ENCODE results near the gene FLII. TPM values are rescaled to one million over a fixed set of nuclear protein-coding genes. Genes with fewer than 3 reads are reported as not detected.
A peak's percentile ranks its signal among the peaks of the same experiment; 100 is the strongest.

Gene FLII
- total and polyA plus RNA-seq, 2 of the 13 experiments (the other 11 are each of a cell fraction or from before 2014, with no cell fraction given), result 130 to 303 TPM

- Histone ChIP-seq H3K27ac (ENCODE audit: extremely low read length, insufficient read depth, low read length) (no peak overlapping the region), H3K36me3 (replicated peaks in 1 of 2; ENCODE audit: control insufficient read depth in 1 of 2, insufficient read depth in 2 of 2, low read length in 2 of 2) (peaks cover 39 to 71% of the 10 kb centered on the region in 2 experiments), H2AFZ (ENCODE audit: low read length) (no peak overlapping the region), H3K9ac (ENCODE audit: insufficient read depth, low read depth, low read length) (no peak overlapping the region), H4K20me1 (ENCODE audit: insufficient read depth, low read length) (no peaks in the 10 kb centered on the region), H3K4me3 (replicated peaks in 1 of 3; ENCODE audit: insufficient read depth in 1 of 3, low read depth in 2 of 3, low read length in 3 of 3) (no peak overlapping the region), H3K27me3 (ENCODE audit: control insufficient read depth in 1 of 2, insufficient read depth in 2 of 2, low read length in 2 of 2) (no peaks in the 10 kb centered on the region), H3K9me3 (ENCODE audit: low read length) (no peaks in the 10 kb centered on the region), H3K4me2 (ENCODE audit: low read depth, low read length) (no peak overlapping the region), H3K79me2 (ENCODE audit: insufficient read depth, low read length) (no peaks in the 10 kb centered on the region), H3K4me1 (ENCODE audit: insufficient read depth, low read length) (no peaks in the 10 kb centered on the region)
- FAIRE-seq (peak; percentile 77), DNase-seq (ENCODE audit: low spot score) (peak; percentile 56), ATAC-seq (peak; percentile 71)
- intact Hi-C loops (cut with micrococcal nuclease; ENCODE audit: unreplicated experiment), result no loop called here
- WGBS (ENCODE audit: low lambda C conversion rate), result 52% methylated on average over 9 of the region's 9 CpGs
- TF ChIP-seq SMC3 (IDR thresholded peaks at IDR 0.05; ENCODE audit: low read length), result peak; percentile 61
- peak; percentile 74; the same call in 1 of the 2 replicates for TF ChIP-seq RAD21 (CRISPR knock-in tag; IDR thresholded peaks at IDR 0.05)
- TF ChIP-seq ERF (CRISPR knock-in tag; IDR thresholded peaks at IDR 0.05), result 0 out of 2 replicates have a peak, but pooled peaks have one; percentile 25
- peak; percentile 20; the same call in 1 of the 2 replicates for TF ChIP-seq KDM2A (CRISPR knock-in tag; IDR thresholded peaks at IDR 0.05; ENCODE audit: borderline replicate concordance, low read depth)
- TF ChIP-seq CTCF (CRISPR knock-in tag; IDR thresholded peaks at IDR 0.05), result peak; percentile 89
- TF ChIP-seq ZNF563 (CRISPR knock-in tag; IDR thresholded peaks at IDR 0.05), result 0 out of 2 replicates have a peak, but pooled peaks have one; percentile 12
- TF ChIP-seq MTF2 (CRISPR knock-in tag; IDR thresholded peaks at IDR 0.05; ENCODE audit: borderline replicate concordance), result no peak
- no peak for TF ChIP-seq CCDC6 (CRISPR knock-in tag; IDR thresholded peaks at IDR 0.05)
- TF ChIP-seq MTF1 (CRISPR knock-in tag; IDR thresholded peaks at IDR 0.05), result no peak
- TF ChIP-seq STAG1 (CRISPR knock-in tag; IDR thresholded peaks at IDR 0.05), result peak; percentile 83
- BruUV-seq (replicated peaks), result no TSS peak
- POLR2A ChIA-PET, result interaction anchor here (1.8 kb wide), 1 partner anchor 11 kb away, joined by 5 read pairs; no protein-coding TSS in a partner anchor
- CTCF ChIA-PET (ENCODE audit: low intra/inter-chr PET ratio, low total read pairs), result interaction anchor here (1.0 to 1.1 kb wide), 2 partner anchors 71 to 130 kb away, joined by 3 read pairs; partner anchors contain the start of gene EVPLL
- in situ Hi-C loops (cut with HindIII; ENCODE audit: extremely low pct_ligation_motif_present, low pct_unique_long_range_greater_than_20kb), result no loop called here
Measured at GRCh38 chr17:18248300-18248731, 10.2 kb downstream of the FLII start.

Measured in HepG2 (cell line).